ENCODE measurements around the gene LAMB4. TPM values are rescaled to one million over a fixed set of nuclear protein-coding genes. Genes with fewer than 3 reads are reported as not detected.

Gene LAMB4
- total and polyA plus RNA-seq, 2 donors (not counting 1 experiment from before 2014, with no cell fraction given) = not detected

GRCh38 chr7:107993891-107994291 lies 136.3 kb downstream of the LAMB4 start:
- Mint-ChIP-seq H3K9me3 (ENCODE audit: insufficient read depth) (no peaks in the 10 kb centered on the region), H3K27me3 (peaks cover 54% of the 10 kb centered on the region), H3K4me1 (no peaks in the 10 kb centered on the region), H3K4me3 (no peak overlapping the region), H3K27ac (no peak overlapping the region)
- Histone ChIP-seq H3K9me3 (ENCODE audit: control extremely low read depth in 1 of 3, control insufficient read depth in 2 of 3, insufficient read depth in 1 of 3, low read length in 2 of 3) (no peaks in the 10 kb centered on the region), H2AFZ (ENCODE audit: insufficient read depth, low read depth, low read length, poor library complexity, severe bottlenecking) (no peak overlapping the region), H3K79me2 (ENCODE audit: control insufficient read depth, insufficient read depth, low read length) (no peaks in the 10 kb centered on the region), H3K27ac (ENCODE audit: low read length in 2 of 2) (no peak overlapping the region), H4K20me1 (ENCODE audit: control insufficient read depth, insufficient read depth, low read length, poor library complexity, severe bottlenecking) (no peaks in the 10 kb centered on the region), H3K4me1 (ENCODE audit: control insufficient read depth in 2 of 2, insufficient read depth in 2 of 2, low read length in 2 of 2) (no peaks in the 10 kb centered on the region), H3K4me2 (replicated peaks; ENCODE audit: low read depth, low read length, poor library complexity, severe bottlenecking) (no peak overlapping the region), H3K27me3 (replicated peaks in 1 of 4; ENCODE audit: control extremely low read depth in 1 of 4, control insufficient read depth in 3 of 4, insufficient read depth in 4 of 4, low read length in 3 of 4) (peaks cover 0 to 16% (median 13%) of the 10 kb centered on the region in 4 experiments), H3K36me3 (replicated peaks in 1 of 2; ENCODE audit: control extremely low read depth in 1 of 2, control insufficient read depth in 1 of 2, extremely low read depth in 1 of 2, insufficient read depth in 2 of 2, low read length in 1 of 2) (no peaks in the 10 kb centered on the region), H3K4me3 (ENCODE audit: control extremely low read depth in 1 of 5, extremely low read depth in 1 of 5, insufficient read depth in 1 of 5, low read depth in 2 of 5, low read length in 4 of 5) (no peak overlapping the region), H3K9ac (ENCODE audit: low read length) (no peak overlapping the region)
- TF ChIP-seq EZH2 (IDR thresholded peaks at IDR 0.05; ENCODE audit: borderline replicate concordance, insufficient read depth, low read depth, low read length, poor library complexity, severe bottlenecking) = no peak
- TF ChIP-seq, protein P1, sequence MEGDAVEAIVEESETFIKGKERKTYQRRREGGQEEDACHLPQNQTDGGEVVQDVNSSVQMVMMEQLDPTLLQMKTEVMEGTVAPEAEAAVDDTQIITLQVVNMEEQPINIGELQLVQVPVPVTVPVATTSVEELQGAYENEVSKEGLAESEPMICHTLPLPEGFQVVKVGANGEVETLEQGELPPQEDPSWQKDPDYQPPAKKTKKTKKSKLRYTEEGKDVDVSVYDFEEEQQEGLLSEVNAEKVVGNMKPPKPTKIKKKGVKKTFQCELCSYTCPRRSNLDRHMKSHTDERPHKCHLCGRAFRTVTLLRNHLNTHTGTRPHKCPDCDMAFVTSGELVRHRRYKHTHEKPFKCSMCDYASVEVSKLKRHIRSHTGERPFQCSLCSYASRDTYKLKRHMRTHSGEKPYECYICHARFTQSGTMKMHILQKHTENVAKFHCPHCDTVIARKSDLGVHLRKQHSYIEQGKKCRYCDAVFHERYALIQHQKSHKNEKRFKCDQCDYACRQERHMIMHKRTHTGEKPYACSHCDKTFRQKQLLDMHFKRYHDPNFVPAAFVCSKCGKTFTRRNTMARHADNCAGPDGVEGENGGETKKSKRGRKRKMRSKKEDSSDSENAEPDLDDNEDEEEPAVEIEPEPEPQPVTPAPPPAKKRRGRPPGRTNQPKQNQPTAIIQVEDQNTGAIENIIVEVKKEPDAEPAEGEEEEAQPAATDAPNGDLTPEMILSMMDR (IDR thresholded peaks at IDR 0.05) = no peak
- POLR2A ChIA-PET = no interaction called here
- intact Hi-C loops (cut with micrococcal nuclease) = no loop called here
- ATAC-seq (ENCODE audit: low read depth) (no peak), DNase-seq (no peak)
- CTCF ChIA-PET = no interaction called here
- no CpG with 5 or more reads among the region's 1 CpG for WGBS (ENCODE audit: insufficient coverage)

DNA sequence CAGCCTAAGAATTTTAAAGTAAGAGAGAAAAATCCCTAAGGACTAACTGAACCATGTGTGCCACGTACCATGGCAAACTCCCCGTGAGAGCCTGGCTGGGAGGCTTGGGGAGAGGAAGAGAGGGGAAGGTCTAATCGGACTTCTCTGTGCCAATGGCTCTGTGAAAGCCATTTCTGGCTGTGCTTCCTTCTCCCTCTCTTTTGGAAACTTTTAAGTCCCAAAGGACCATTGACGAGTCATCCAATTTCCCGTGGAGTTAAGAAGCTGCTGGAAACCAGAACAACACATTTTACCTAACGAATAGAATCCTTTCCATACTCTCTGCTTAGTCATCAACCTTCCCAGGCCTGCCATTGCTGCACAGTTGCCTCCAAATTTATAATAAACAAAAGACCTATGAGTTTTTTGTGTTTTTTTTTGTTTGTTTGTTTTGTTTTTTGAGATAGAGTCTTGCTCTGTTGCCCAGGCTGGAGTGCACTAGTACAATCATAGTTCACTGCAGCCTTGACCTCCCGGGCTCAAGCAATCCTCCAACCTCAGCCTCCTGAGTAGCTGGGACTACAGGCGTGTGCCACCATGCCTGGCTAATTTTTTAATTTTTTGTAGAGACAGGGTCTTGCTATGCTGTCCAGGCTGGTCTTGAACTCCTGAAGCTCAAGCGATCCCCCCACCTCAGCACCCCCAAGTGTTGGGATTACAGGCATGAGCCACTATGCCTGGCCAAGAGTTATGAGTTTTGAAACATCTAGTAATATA lies 140.4 kb downstream of the LAMB4 start:
- Mint-ChIP-seq H3K4me3 (no peak overlapping the region), H3K9me3 (ENCODE audit: insufficient read depth) (no peaks in the 10 kb centered on the region), H3K27ac (no peak overlapping the region), H3K4me1 (no peaks in the 10 kb centered on the region), H3K27me3 (peaks cover 51% of the 10 kb centered on the region)
- Histone ChIP-seq H4K20me1 (ENCODE audit: control insufficient read depth, insufficient read depth, low read length, poor library complexity, severe bottlenecking) (no peaks in the 10 kb centered on the region), H3K36me3 (replicated peaks in 1 of 2; ENCODE audit: control extremely low read depth in 1 of 2, control insufficient read depth in 1 of 2, extremely low read depth in 1 of 2, insufficient read depth in 2 of 2, low read length in 1 of 2) (no peaks in the 10 kb centered on the region), H3K9ac (ENCODE audit: low read length) (no peak overlapping the region), H3K4me3 (ENCODE audit: control extremely low read depth in 1 of 5, extremely low read depth in 1 of 5, insufficient read depth in 1 of 5, low read depth in 2 of 5, low read length in 4 of 5) (no peak overlapping the region), H3K4me2 (replicated peaks; ENCODE audit: low read depth, low read length, poor library complexity, severe bottlenecking) (no peak overlapping the region), H3K27me3 (replicated peaks in 1 of 4; ENCODE audit: control extremely low read depth in 1 of 4, control insufficient read depth in 3 of 4, insufficient read depth in 4 of 4, low read length in 3 of 4) (peaks cover 0 to 12% (median 3%) of the 10 kb centered on the region in 4 experiments), H2AFZ (ENCODE audit: insufficient read depth, low read depth, low read length, poor library complexity, severe bottlenecking) (no peak overlapping the region), H3K27ac (ENCODE audit: low read length in 2 of 2) (no peak overlapping the region), H3K79me2 (ENCODE audit: control insufficient read depth, insufficient read depth, low read length) (no peaks in the 10 kb centered on the region), H3K9me3 (ENCODE audit: control extremely low read depth in 1 of 3, control insufficient read depth in 2 of 3, insufficient read depth in 1 of 3, low read length in 2 of 3) (no peaks in the 10 kb centered on the region), H3K4me1 (ENCODE audit: control insufficient read depth in 2 of 2, insufficient read depth in 2 of 2, low read length in 2 of 2) (no peaks in the 10 kb centered on the region)
- TF ChIP-seq EZH2 (IDR thresholded peaks at IDR 0.05; ENCODE audit: borderline replicate concordance, insufficient read depth, low read depth, low read length, poor library complexity, severe bottlenecking) = no peak
- TF ChIP-seq, protein P1 (IDR thresholded peaks at IDR 0.05) = no peak
- ATAC-seq (ENCODE audit: low read depth) = no peak
- CTCF ChIA-PET = no interaction called here
- POLR2A ChIA-PET = no interaction called here
- intact Hi-C loops (cut with micrococcal nuclease) = no loop called here
- WGBS (ENCODE audit: insufficient coverage) = 87% methylated on average over 7 of the region's 9 CpGs
- DNase-seq = no peak
